Smooth muscle cell (in vitro differentiated cells): ENCODE measurements around the gene MPV17. TPM values are rescaled to one million over a fixed set of nuclear protein-coding genes. Genes with fewer than 3 reads are reported as not detected.

Experiments
- DNase-seq: peaks from one replicate; lab custom pipeline; 2025; ENCODE audit not compliant: unreplicated experiment; lab: John Stamatoyannopoulos, UW
- H2AFZ ChIP-seq: fragments of 200-600 bp; sonication (generic); 2 replicates; pipeline ENCODE4 v1.6.0; 2016; ENCODE audit warnings: antibody characterized with exemption, low read depth, mild to moderate bottlenecking
- H3F3A ChIP-seq: fragments of 200-600 bp; sonication (generic); 2 replicates; pipeline ENCODE4 v1.6.0; 2017; ENCODE audit warnings: antibody characterized with exemption, low read depth
- H3K27ac ChIP-seq: fragments of 200-600 bp; sonication (generic); 2 replicates; pipeline ENCODE4 v1.5.1; 2016; ENCODE audit warnings: low read depth, mild to moderate bottlenecking
- H3K27me3 ChIP-seq: fragments of 200-600 bp; sonication (generic); 2 replicates; pipeline ENCODE4 v1.6.1; 2016; ENCODE audit warnings: low read depth, mild to moderate bottlenecking
- H3K36me3 ChIP-seq: fragments of 200-600 bp; sonication (generic); 2 replicates; pipeline ENCODE4 v1.5.1; 2016; ENCODE audit warnings: low read depth
- H3K4me1 ChIP-seq: fragments of 200-600 bp; sonication (generic); 2 replicates; pipeline ENCODE4 v1.5.1; 2016; ENCODE audit warnings: low read depth
- H3K4me2 ChIP-seq: fragments of 200-600 bp; sonication (generic); 2 replicates; pipeline ENCODE4 v1.6.0; 2016; ENCODE audit warnings: mild to moderate bottlenecking
- H3K4me3 ChIP-seq: fragments of 200-600 bp; sonication (generic); 2 replicates; pipeline ENCODE4 v1.5.1; 2016; ENCODE audit warnings: mild to moderate bottlenecking
- H3K79me2 ChIP-seq: fragments of 200-600 bp; sonication (generic); 2 replicates; pipeline ENCODE4 v1.6.0; 2016; ENCODE audit warnings: low read depth, mild to moderate bottlenecking
- H3K9ac ChIP-seq: fragments of 200-600 bp; sonication (generic); 2 replicates; pipeline ENCODE4 v1.6.0; 2016; ENCODE audit warnings: low read depth
- H3K9me3 ChIP-seq: fragments of 200-600 bp; sonication (generic); replicated peaks from 2 replicates; pipeline ENCODE4 v1.5.1; 2016; ENCODE audit warnings: low read depth
- H4K20me1 ChIP-seq: fragments of 200-600 bp; sonication (generic); 2 replicates; pipeline ENCODE4 v1.6.0; 2016; ENCODE audit warnings: low read depth
- CTCF ChIP-seq: fragments of 200-600 bp; sonication (generic); IDR thresholded peaks from 2 replicates; pipeline ENCODE4 v1.5.1; 2017; ENCODE audit warnings: borderline replicate concordance, mild to moderate bottlenecking, antibody characterized with exemption; ENCODE audit not compliant: insufficient read depth, poor library complexity, severe bottlenecking
- WGBS: methylation state at CpG from one replicate; pipeline ENCODE4 v1.1.7; 2016; ENCODE audit warnings: low lambda C conversion rate; 5-methylcytosine and 5-hydroxymethylcytosine counted together
- polyA plus RNA-seq: library from polyadenylated mRNA; unstranded; fragments of >200 nt; fragmentation: Nextera tagmentation; extraction: Ambion mirVana; gene quantifications from 2 replicates; pipeline ENCODE4 v1.2.1, GENCODE V29; 2016
- total RNA-seq: library from RNA; depleted of rRNA; stranded (reverse); fragments of >200 nt; gene quantifications from 2 replicates; pipeline ENCODE4 v1.2.3, GENCODE V29; 2014

Gene MPV17
- total and polyA plus RNA-seq, 2 experiments from 2014 or later: 114 to 117 TPM

GRCh38 chr2:27308359-27308881 lies 14.5 kb downstream of the MPV17 start, which contains the start of gene UCN:
Gene UCN (minus strand): TSS chr2:27308445. CDS start chr2:27307895, 550 bp downstream.
- H3K4me1 ChIP-seq: peaks cover 6% of the 10 kb centered on the region
- peaks cover 48% of the 10 kb centered on the region for H3K27me3 ChIP-seq
- no peaks in the 10 kb centered on the region for H3K36me3 ChIP-seq
- DNase-seq: peak; percentile 31
- H3K79me2 ChIP-seq: no peaks in the 10 kb centered on the region
- TF ChIP-seq CTCF: no peak
- H3K4me3 ChIP-seq: peak within 1 kb of the TSS; percentile 2
- H3K9ac ChIP-seq: no peak within 1 kb of the TSS
- WGBS: 21% methylated on average over 25 of the region's 25 CpGs
- H3K27ac ChIP-seq: no peak within 1 kb of the TSS
- H3K9me3 ChIP-seq: no peaks in the 10 kb centered on the region
- peaks cover 33% of the 10 kb centered on the region for H4K20me1 ChIP-seq
- peak within 1 kb of the TSS; percentile 67 for H3K4me2 ChIP-seq
- no peak within 1 kb of the TSS for H2AFZ ChIP-seq
- H3F3A ChIP-seq: no peaks in the 10 kb centered on the region

GRCh38 chr2:27307545-27308358 lies 15.1 kb downstream of the MPV17 start:
- Histone ChIP-seq H3K9me3 (no peaks in the 10 kb centered on the region), H3F3A (no peaks in the 10 kb centered on the region), H3K9ac (no peak overlapping the region), H4K20me1 (peaks cover 28% of the 10 kb centered on the region), H3K27me3 (peaks cover 48% of the 10 kb centered on the region), H3K27ac (no peak overlapping the region), H3K4me3 (peak overlapping the region; percentile 2), H3K4me2 (peak overlapping the region; percentile 67), H3K4me1 (peaks cover 6% of the 10 kb centered on the region), H2AFZ (no peak overlapping the region), H3K79me2 (no peaks in the 10 kb centered on the region), H3K36me3 (no peaks in the 10 kb centered on the region)
- TF ChIP-seq CTCF: no peak
- DNase-seq: no peak
- 9% methylated on average over 64 of the region's 75 CpGs for WGBS

DNA sequence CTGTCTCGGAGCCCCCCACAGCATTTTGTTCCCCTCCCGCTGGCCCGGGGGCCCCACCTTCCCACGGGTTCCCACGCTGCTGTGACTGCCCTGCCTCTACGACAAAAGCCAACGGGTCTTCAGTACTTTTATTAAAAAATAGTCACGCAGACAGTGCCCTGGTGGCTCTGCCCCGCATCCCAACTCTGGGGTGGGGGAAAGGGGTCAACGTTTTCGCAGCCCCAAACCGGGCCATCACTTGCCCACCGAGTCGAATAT lies 15.7 kb downstream of the MPV17 start:
- no peak for TF ChIP-seq CTCF
- Histone ChIP-seq H3K4me2 (no peak overlapping the region), H3K79me2 (no peaks in the 10 kb centered on the region), H3K9ac (no peak overlapping the region), H4K20me1 (peaks cover 23% of the 10 kb centered on the region), H3K36me3 (no peaks in the 10 kb centered on the region), H2AFZ (no peak overlapping the region), H3K27me3 (peaks cover 48% of the 10 kb centered on the region), H3K4me1 (peaks cover 6% of the 10 kb centered on the region), H3K27ac (no peak overlapping the region), H3K9me3 (no peaks in the 10 kb centered on the region), H3F3A (no peaks in the 10 kb centered on the region), H3K4me3 (no peak overlapping the region)
- no peak for DNase-seq
- WGBS: 30% methylated on average over 14 of the region's 14 CpGs
